Left renal pelvis (tissue), 4 donors: ENCODE results near the gene SYT1. TPM values are rescaled to one million over a fixed set of nuclear protein-coding genes. Genes with fewer than 3 reads are reported as not detected.

Experiments
- DNase-seq, 4 donors: peaks; one replicate each; pipeline ENCODE4 v3.0.0-alpha.2; 2013; ENCODE audit warnings: low read depth in 4 of 4, low spot score in 3 of 4
- polyA plus RNA-seq, 4 donors: library from polyadenylated mRNA; unstranded; fragments of 120-200 nt; gene quantifications; one replicate each; pipeline ENCODE4 v1.2.1, GENCODE V29; 2013; ENCODE audit not compliant: insufficient read length in 4 of 4

The SYT1 gene
- polyA plus RNA-seq, 4 donors: 18.1 to 54.2 (median 26.3) TPM

- no peak for DNase-seq
Observed at GRCh38 chr12:79482921-79483320, 618.3 kb downstream of the SYT1 start.

GRCh38 chr12:79486154-79486553 is 621.6 kb downstream of the SYT1 start:
- no peak for DNase-seq

GRCh38 chr12:79487386-79488110 is 623.0 kb downstream of the SYT1 start:
- DNase-seq: no peak
